DOHH2 (cell line): ENCODE data around the gene APELA.

Experiments
- EZH2phosphoT487 ChIP-seq: fragments of 200-600 bp; sonication (generic); IDR thresholded peaks from 2 replicates; pipeline ENCODE4 v1.6.1; 2017; ENCODE audit warnings: borderline replicate concordance, mild to moderate bottlenecking, antibody characterized with exemption, low read length, moderate library complexity, mixed read lengths
- TF ChIP-seq, protein P1 (sequence below): fragments of 200-600 bp; sonication (generic); IDR thresholded peaks from one replicate; pipeline ENCODE4 v1.5.1; 2014; ENCODE audit warnings: antibody characterized with exemption, mild to moderate bottlenecking, low read depth, low read length; ENCODE audit not compliant: poor library complexity, severe bottlenecking

DNA sequence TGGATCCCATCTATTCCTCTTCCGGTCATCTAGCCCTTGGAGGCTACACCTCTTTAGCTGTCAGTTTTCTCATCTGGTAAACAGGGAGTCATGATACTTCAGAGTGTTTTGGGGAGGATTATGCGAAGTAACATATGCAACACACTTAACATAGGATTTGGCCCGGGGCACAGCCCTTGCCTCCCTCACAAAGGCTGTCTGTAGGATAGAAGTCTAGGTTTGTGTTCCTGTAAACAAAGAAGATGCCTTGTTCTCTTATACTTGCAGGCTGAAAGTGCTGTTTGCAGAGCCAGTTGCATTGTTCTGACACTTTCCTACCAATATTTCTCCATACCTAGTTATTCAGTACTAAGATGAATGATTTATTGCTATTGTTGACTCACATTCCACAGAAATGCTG lies 2.2 kb upstream of the APELA start:
- TF ChIP-seq, protein P1, sequence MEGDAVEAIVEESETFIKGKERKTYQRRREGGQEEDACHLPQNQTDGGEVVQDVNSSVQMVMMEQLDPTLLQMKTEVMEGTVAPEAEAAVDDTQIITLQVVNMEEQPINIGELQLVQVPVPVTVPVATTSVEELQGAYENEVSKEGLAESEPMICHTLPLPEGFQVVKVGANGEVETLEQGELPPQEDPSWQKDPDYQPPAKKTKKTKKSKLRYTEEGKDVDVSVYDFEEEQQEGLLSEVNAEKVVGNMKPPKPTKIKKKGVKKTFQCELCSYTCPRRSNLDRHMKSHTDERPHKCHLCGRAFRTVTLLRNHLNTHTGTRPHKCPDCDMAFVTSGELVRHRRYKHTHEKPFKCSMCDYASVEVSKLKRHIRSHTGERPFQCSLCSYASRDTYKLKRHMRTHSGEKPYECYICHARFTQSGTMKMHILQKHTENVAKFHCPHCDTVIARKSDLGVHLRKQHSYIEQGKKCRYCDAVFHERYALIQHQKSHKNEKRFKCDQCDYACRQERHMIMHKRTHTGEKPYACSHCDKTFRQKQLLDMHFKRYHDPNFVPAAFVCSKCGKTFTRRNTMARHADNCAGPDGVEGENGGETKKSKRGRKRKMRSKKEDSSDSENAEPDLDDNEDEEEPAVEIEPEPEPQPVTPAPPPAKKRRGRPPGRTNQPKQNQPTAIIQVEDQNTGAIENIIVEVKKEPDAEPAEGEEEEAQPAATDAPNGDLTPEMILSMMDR = no peak
- no peak for TF ChIP-seq EZH2phosphoT487
